Right renal cortex interstitium (tissue), 3 donors: ENCODE results near the gene ATP2B1. TPM values are rescaled to one million over a fixed set of nuclear protein-coding genes. Genes with fewer than 3 reads are reported as not detected.

Source experiments
- DNase-seq, 3 donors: peaks; one replicate each; pipeline ENCODE4 v3.0.0-alpha.2; 2013; ENCODE audit warnings: low read depth in 3 of 3, low spot score in 2 of 3
- polyA plus RNA-seq, 3 donors: library from polyadenylated mRNA; unstranded; fragments of 120-200 nt; gene quantifications; one replicate each; pipeline ENCODE4 v1.2.1, GENCODE V29; 2013; ENCODE audit not compliant: insufficient read length in 3 of 3

Gene ATP2B1
- polyA plus RNA-seq, 3 donors, result 96.6 to 123 (median 100) TPM

- no peak for DNase-seq
These were observed 44.9 kb downstream of the ATP2B1 start for GRCh38 chr12:89663577-89664357.

- no peak for DNase-seq
These were observed 46.0 kb downstream of the ATP2B1 start for GRCh38 chr12:89662623-89663022.

- DNase-seq, result no peak
These were observed 46.8 kb downstream of the ATP2B1 start for GRCh38 chr12:89661706-89662330.

DNA sequence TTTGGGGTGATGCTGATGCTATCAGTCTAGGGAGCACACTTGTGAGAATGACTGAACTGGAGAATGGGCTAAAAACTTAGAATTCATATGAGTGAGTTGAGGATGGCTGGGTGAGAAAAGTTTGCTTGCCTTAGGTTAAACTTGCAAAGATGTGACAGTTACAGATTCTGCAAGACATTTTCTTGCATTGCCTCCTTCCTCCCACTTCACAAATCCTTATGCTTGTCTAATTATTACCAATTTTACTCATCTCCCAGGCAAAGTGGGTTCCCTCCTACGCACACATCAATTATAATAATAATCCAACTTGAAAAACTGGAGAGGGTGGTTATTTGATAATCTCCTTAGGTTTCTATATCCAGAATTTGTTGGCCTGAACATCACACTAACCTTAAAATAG is 50.9 kb downstream of the ATP2B1 start:
- DNase-seq, result no peak

DNA sequence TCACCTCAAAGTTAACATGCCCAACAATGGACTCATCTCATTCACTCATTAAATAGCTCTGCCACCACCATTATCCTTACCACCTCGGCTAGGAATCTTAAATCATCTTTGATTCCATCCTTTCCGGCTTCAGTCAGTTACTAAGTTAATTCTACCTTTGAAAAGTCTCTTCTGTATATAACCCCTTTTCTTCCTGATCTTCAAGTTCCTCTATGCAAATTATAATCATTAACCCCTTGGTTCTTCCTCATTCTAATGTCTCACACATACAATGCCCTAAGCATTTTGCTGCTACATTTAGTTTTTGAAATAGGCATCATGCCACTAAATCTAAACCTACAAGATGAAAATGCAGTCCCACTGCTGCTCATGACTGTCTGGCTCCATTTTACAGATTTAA is 51.6 kb downstream of the ATP2B1 start:
- DNase-seq, result no peak

DNA sequence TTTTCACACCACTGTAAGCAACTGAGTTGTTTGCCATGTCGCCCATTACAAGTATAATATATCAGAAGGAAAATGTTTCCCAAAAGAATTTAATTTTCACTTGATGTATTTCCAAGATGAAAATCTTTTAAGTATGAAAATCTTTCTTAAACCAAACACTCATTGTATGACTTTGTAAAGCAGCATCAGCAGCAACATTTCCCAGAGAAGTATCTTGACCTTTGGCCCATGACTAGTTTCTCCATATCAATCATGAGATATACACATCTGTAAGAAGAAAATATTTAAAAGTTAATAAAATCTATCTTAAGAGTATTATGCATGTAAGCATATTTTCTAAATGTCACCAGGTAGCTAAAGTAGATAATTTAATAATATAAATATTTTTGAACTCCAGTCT is 52.8 kb downstream of the ATP2B1 start:
- no peak for DNase-seq

DNA sequence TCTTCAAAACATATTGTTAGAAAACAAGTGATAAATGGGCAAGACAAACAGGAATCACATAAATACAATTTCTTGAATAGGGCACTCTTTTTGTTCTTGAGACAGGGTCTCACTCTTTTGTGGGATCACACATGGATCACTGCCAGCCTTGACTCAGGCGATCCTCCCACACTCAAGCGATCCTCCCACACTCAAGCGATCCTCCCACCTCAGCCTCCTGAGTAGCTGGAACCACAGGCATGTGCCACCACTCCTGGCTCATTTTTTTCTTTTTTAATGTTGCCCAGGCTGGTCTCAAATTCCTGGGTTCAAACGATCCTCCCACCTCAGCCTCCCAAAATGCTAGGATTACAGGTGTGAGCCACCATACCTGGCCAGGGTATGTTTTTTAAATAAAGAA is 57.4 kb downstream of the ATP2B1 start:
- DNase-seq, result no peak

DNA sequence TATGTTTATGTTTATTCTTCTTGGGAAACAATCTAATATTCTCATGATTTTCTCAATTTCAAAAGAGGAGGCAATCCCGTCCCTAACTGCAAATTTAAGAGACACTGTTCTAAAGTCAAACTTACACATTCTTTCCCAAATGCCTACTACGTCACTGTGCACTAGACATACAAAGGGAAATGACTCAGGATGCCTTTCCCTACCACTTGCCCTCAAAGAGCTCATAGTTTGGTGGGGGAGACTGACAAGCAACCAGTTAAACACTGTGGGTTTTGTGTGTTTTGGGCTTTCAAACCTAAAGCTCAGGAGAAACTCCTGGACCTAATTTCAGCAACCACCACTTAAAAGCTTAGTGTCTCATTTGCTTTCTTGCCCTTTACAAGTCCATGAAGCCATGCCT is 58.4 kb downstream of the ATP2B1 start:
- no peak for DNase-seq

DNA sequence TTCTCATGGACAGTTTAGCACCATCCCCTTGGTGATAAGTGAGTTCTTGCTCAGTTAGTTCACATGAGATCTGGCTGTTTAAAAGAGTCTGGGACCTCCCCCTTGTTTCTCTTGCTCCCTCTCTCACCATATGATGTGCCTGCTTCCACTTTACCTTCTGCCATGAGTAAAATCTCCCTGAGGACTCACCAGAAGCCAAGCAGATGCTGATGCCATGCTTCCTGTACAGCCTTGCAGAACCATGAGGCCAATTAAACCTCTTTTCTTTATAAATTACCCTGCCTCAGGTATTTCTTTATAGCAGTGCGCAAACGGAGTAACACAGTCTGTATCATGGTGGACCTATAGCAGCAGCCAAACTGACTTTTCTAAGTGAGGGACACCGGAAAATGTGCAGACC is 58.8 kb downstream of the ATP2B1 start:
- no peak for DNase-seq

- no peak for DNase-seq
These were observed 59.5 kb downstream of the ATP2B1 start for GRCh38 chr12:89649139-89649538.

GRCh38 chr12:89648211-89648930 is 60.3 kb downstream of the ATP2B1 start:
- no peak for DNase-seq

GRCh38 chr12:89645434-89645833 is 63.2 kb downstream of the ATP2B1 start:
- peak; percentile 23 to 35 (median 25) for DNase-seq

DNA sequence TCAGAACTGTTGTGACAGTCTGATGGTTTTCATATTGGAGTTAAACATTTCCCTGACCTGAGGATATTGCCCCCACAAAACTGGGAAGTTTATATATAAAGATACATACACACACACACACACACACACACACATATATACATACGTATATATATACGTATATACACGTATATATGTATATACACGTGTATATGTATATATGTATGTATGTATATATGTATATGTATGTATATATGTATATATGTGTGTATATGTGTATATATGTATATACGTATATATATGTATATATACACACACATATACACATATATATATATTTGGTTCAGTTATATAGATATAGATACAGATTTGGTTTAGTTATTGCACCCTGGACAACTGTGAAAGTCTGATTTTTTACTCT is 65.7 kb downstream of the ATP2B1 start:
- no peak for DNase-seq

GRCh38 chr12:89636776-89637160 is 71.9 kb downstream of the ATP2B1 start:
- no peak for DNase-seq

GRCh38 chr12:89636052-89636775 is 72.4 kb downstream of the ATP2B1 start:
- no peak for DNase-seq

DNA sequence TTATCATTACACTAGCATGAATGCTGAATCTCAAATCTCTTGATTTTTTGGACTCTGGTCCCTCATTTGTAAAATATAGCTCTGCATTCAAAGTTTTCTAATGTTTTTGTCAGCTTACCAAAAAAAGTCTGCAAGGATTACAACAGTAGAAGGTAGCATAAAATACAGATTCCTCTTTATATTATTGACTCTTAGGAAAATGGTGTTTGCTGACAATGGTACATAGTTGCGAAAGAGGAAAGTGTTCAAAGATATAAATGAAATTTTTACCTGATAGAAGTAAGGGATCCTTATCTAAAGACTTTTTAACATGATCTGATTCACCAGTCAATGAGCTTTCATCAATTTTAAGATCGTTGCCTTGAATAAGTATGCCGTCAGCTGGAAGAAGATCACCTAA is 74.1 kb downstream of the ATP2B1 start:
- DNase-seq, result no peak

DNA sequence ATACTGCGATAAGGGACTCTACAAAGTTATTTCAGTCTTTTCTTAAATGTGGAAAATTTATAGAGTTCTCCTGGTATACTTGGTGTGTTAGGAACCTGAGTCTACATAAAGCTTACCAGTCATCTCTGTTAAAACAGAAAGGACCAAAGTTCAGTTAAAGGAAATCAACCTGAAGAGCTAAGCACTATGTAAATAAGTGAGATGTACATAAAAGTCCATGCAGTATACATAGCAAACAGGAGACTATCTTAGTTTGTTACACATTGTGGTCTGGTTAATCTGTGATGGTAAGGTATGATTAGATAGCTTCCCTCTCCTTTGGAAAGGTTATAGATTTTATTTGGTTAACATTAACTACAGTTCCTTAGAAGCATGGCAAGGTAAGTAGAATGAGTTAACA is 75.9 kb downstream of the ATP2B1 start:
- DNase-seq, result no peak

DNA sequence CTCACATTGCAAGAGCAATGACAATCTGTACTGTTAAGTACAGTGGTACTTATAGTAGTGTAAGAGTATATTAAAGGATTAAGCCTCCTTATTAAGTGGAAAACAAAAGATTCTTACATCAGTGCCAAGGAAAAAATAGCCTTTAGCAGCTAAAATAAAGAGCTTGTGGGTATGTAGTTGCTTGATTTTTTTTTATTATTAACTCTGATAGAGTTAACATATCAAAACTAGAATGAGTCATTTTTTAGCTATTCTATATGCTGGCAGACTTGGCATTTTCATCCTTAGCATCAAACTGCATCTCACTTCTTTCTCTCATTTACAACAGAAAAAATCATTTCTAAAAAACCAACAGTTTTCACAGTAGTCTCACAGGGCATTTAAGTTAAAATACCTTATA is 86.5 kb downstream of the ATP2B1 start:
- no peak for DNase-seq

DNA sequence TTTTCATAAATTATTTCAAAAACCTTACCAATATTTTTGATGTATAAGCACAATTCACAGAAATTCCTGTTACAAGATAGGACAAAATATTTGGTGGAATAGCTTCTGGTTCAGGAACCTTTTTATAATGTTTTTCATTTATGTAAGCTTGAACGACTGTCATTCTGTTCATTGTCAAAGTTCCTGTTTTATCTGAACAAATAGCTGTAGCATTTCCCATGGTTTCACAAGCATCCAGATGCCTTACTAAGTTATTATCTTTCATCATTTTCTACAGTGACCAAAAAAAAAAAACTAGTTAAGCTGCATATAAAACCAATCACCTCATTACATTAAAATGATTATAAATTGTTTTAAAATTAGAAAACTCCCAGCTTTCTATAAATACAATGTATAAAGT is 87.1 kb downstream of the ATP2B1 start:
- DNase-seq, result no peak

DNA sequence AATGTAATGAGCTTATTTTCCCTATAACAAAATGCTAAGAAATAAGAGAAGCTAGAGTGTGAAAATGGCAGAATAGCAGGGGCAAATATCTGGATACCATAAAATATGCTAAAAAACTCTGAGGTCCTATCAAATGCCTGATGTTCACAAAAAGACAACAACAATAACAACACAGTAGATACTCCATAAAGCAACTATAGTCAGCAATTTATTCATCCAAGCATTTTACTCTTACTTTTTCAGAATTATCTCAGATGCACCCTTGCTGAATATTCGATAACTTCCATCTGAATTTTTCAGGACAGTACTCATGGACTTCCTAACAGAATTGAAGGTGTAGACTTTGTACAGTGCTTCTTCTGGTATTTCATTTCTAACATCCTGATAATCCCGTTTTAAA is 88.9 kb downstream of the ATP2B1 start:
- no peak for DNase-seq
